NCI-H82 (cell line): ENCODE results near the gene SHROOM3.
"Not testable (repeated sequence)": the region's sequence is repeated elsewhere in the genome, so short reads cannot be mapped to it uniquely, and the experiment has no call there.

ENCODE experiments used
- DNase-seq: peaks from one replicate; lab custom pipeline; 2025; lab: John Stamatoyannopoulos, UW

SHROOM3 gene

DNA sequence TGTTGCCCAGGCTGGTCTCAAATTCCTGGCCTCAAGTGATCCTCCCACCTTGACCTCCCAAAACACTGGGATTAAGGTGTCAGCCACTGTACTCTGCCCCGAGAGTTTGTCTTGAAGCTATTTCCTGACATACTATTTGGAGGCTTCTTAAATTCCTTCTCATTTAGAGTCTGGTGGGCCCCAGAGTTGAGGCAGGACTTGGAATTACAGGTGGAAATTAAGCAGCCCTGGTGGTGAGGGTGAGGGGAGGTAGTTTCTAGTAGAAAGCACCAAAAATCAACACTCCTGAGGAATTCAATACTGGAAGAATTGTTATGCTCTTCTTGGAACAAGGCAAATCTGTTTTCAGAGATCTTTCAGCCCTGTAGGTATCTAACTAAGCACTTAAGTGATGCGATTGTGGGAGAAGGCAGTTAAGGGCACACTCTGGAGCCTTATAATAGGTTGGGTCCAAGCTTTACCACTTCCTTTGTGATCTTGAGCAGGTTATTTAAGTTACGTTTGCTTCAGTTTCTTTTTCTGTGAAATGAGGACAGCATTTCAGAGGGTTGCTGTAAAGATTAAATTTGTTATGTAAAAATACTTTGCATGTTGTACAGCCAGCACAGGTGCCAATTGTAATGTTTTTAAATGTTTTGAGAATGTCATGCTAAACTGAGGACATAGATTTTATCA lies 262.2 kb downstream of the SHROOM3 start:
- no peak for DNase-seq

- peak; percentile 63 for DNase-seq
Measured at GRCh38 chr4:76698141-76698540, 263.1 kb downstream of the SHROOM3 start.

GRCh38 chr4:76699751-76700310 lies 264.8 kb downstream of the SHROOM3 start:
- no peak for DNase-seq

GRCh38 chr4:76702440-76703122 lies 267.6 kb downstream of the SHROOM3 start:
- no peak for DNase-seq

- DNase-seq, result no peak
Measured at GRCh38 chr4:76703123-76703490, 268.1 kb downstream of the SHROOM3 start.

DNA sequence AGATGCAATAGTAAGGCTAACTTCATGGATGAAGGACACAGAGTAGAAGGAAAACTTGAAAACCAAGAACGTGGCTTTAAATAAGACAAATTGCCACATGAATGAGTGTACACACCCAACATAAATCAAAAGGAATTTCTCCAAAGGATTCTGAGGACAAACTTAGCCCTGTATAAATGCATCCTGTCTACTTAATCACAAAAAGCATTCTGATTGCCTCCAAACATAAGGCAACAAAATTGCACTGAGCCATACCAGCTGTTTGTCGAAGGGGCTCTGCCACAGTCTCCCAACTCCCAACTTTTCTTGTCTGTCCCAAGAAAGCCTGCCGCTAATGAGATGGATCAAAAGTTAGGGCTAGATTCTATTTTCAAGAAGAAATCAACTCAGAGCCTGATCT lies 268.6 kb downstream of the SHROOM3 start:
- DNase-seq, result no peak

DNA sequence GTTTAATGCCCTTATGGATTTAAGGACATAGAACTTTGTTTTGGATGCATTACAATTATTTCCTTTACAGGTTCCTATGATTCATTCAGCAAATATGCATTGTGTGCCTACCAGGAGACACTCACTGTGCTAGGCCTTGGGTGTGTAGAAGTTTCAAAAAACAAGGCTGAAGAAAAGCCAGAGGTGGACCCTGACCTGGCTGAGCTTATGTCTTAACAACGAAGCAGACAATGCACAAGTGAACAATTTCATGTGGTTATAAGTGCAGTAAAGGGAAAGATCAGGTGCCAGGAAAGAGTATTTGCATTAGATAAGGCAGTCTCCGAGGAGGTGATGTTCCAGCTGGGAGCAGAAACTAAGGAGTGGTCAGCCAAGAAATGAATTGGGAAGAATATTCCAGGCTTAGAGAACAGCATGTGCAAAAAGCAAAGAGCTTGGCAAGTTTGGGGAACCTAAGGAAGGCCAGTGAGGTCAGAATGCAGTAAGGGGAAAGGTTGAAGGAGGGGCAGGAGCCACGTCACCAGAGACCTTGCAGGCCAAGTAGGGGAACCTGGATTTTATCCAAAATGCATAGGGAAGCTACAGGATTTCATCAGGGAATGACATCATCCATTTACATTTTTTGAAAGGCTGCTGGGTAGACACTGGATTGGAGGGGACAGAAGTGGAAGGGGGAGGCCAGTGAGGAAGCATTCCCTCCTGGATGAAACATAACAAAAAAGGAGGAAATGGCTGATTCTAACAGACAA lies 269.3 kb downstream of the SHROOM3 start:
- DNase-seq, result no peak

- DNase-seq, result no peak
Measured at GRCh38 chr4:76705472-76705871, 270.4 kb downstream of the SHROOM3 start.

- DNase-seq, result no peak
Measured at GRCh38 chr4:76706581-76706980, 271.6 kb downstream of the SHROOM3 start.

- DNase-seq, result peak; percentile 89
Measured at GRCh38 chr4:76708971-76709771, 274.1 kb downstream of the SHROOM3 start.

- DNase-seq, result no peak
Measured at GRCh38 chr4:76709772-76710090, 274.7 kb downstream of the SHROOM3 start.

- DNase-seq, result no peak
Measured at GRCh38 chr4:76712564-76712963, 277.5 kb downstream of the SHROOM3 start.

- no peak for DNase-seq
Measured at GRCh38 chr4:76714226-76714625, 279.2 kb downstream of the SHROOM3 start.

DNA sequence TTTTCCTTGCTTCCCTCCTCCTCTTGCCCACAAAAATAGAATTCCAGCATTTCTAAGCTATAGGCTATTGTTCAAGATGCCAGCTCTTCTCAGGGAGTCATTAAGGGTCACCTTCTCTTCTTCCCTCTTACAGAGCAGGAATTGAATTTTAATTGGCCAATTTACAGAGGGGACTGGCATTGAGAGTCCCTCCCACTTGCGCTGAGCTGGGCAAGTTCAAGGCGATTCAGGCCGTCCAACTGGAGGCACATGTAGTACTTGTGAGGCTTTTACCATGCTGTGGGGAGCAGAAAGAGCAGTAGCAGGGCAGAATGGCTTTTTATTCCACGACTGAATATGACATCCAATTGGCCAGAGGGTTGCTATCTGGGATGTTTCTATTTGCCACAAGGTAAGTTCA lies 281.0 kb downstream of the SHROOM3 start:
- no peak for DNase-seq

GRCh38 chr4:76716658-76717057 lies 281.6 kb downstream of the SHROOM3 start:
- no peak for DNase-seq

- no peak for DNase-seq
Measured at GRCh38 chr4:76717431-76717830, 282.4 kb downstream of the SHROOM3 start.

- no peak for DNase-seq
Measured at GRCh38 chr4:76718021-76718420, 283.0 kb downstream of the SHROOM3 start.

- DNase-seq, result no peak
Measured at GRCh38 chr4:76718831-76719230, 283.8 kb downstream of the SHROOM3 start.

GRCh38 chr4:76720121-76720520 lies 285.1 kb downstream of the SHROOM3 start:
- DNase-seq, result no peak

DNA sequence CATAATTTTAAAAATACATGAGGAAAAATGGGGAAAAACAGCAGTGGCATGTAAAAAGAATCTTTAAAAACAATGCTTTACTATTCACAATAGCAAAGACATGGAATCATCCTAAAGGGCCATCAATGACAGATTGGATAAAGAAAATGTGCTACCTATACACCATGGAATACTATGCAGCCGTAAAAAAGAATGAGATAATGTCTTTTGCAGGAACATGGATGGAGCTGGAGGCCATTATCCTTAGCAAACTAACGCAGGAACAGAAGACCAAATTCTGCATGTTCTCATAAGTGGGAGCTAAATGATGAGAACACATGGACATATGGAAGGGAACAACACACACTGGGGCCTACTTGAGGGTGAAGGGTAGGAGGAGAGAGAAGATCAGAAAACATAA lies 287.1 kb downstream of the SHROOM3 start:
- DNase-seq, result not testable (repeated sequence)

GRCh38 chr4:76722838-76723237 lies 287.8 kb downstream of the SHROOM3 start:
- DNase-seq, result no peak

GRCh38 chr4:76723373-76723772 lies 288.3 kb downstream of the SHROOM3 start:
- DNase-seq, result no peak
